Measurements from ENCODE around the gene NUDT22. TPM values are rescaled to one million over a fixed set of nuclear protein-coding genes. Genes with fewer than 3 reads are reported as not detected.

NUDT22 gene
- total and polyA plus RNA-seq, 2 donors (not counting 1 experiment from before 2014, with no cell fraction given): 104 to 139 TPM

DNA sequence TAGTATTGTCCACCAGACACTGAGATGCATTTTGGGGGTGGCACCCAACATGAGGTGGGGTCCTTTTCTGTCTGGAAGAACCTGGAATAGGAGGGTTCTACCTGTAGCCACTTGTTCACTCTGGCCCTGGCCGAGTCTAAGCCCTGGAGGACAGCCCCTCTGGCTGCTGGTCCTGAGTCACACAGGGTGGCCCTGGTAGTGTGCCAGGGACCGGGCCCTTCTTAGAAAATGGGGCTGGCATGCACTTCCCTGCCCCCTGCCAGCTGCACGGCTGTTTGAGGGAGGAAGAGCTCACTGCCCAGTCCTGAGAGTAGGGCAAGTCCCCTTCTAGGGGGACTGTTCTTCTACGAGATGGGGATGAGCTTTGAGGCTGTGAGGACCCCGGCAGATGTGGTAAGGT is 27.4 kb downstream of the NUDT22 start:
- Mint-ChIP-seq H3K4me3 (peak overlapping the region; percentile 41), H3K9me3 (ENCODE audit: insufficient read depth) (no peaks in the 10 kb centered on the region), H3K27me3 (no peaks in the 10 kb centered on the region), H3K27ac (no peak overlapping the region), H3K4me1 (peaks cover 17% of the 10 kb centered on the region)
- ChIA-PET CTCF (interaction anchor here (0.6 to 0.7 kb wide), 2 partner anchors 21 to 31 kb away, joined by 3 read pairs; partner anchors contain the start of gene BAD), POLR2A (no interaction called here)
- Histone ChIP-seq H3K27ac (ENCODE audit: low read length in 2 of 2) (no peak overlapping the region), H3K4me2 (replicated peaks; ENCODE audit: low read depth, low read length, poor library complexity, severe bottlenecking) (no peak overlapping the region), H3K27me3 (replicated peaks in 1 of 4; ENCODE audit: control extremely low read depth in 1 of 4, control insufficient read depth in 3 of 4, insufficient read depth in 4 of 4, low read length in 3 of 4) (no peaks in the 10 kb centered on the region), H3K4me1 (ENCODE audit: control insufficient read depth in 2 of 2, insufficient read depth in 2 of 2, low read length in 2 of 2) (peaks cover 17 to 23% of the 10 kb centered on the region in 2 donors), H3K9me3 (ENCODE audit: control extremely low read depth in 1 of 3, control insufficient read depth in 2 of 3, insufficient read depth in 1 of 3, low read length in 2 of 3) (no peaks in the 10 kb centered on the region), H3K79me2 (ENCODE audit: control insufficient read depth, insufficient read depth, low read length) (peaks cover 4% of the 10 kb centered on the region), H3K4me3 (ENCODE audit: control extremely low read depth in 1 of 5, extremely low read depth in 1 of 5, insufficient read depth in 1 of 5, low read depth in 2 of 5, low read length in 4 of 5) (no peak overlapping the region), H3K36me3 (replicated peaks in 1 of 2; ENCODE audit: control extremely low read depth in 1 of 2, control insufficient read depth in 1 of 2, extremely low read depth in 1 of 2, insufficient read depth in 2 of 2, low read length in 1 of 2) (no peaks in the 10 kb centered on the region), H4K20me1 (ENCODE audit: control insufficient read depth, insufficient read depth, low read length, poor library complexity, severe bottlenecking) (no peaks in the 10 kb centered on the region), H3K9ac (ENCODE audit: low read length) (no peak overlapping the region), H2AFZ (ENCODE audit: insufficient read depth, low read depth, low read length, poor library complexity, severe bottlenecking) (no peak overlapping the region)
- intact Hi-C loops (cut with micrococcal nuclease): no loop called here
- DNase-seq: no peak
- 85% methylated on average over 5 of the region's 5 CpGs for WGBS (ENCODE audit: insufficient coverage)
- ATAC-seq (ENCODE audit: low read depth): no peak
- TF ChIP-seq, protein P1, sequence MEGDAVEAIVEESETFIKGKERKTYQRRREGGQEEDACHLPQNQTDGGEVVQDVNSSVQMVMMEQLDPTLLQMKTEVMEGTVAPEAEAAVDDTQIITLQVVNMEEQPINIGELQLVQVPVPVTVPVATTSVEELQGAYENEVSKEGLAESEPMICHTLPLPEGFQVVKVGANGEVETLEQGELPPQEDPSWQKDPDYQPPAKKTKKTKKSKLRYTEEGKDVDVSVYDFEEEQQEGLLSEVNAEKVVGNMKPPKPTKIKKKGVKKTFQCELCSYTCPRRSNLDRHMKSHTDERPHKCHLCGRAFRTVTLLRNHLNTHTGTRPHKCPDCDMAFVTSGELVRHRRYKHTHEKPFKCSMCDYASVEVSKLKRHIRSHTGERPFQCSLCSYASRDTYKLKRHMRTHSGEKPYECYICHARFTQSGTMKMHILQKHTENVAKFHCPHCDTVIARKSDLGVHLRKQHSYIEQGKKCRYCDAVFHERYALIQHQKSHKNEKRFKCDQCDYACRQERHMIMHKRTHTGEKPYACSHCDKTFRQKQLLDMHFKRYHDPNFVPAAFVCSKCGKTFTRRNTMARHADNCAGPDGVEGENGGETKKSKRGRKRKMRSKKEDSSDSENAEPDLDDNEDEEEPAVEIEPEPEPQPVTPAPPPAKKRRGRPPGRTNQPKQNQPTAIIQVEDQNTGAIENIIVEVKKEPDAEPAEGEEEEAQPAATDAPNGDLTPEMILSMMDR (IDR thresholded peaks at IDR 0.05): no peak
- no peak for TF ChIP-seq EZH2 (IDR thresholded peaks at IDR 0.05; ENCODE audit: borderline replicate concordance, insufficient read depth, low read depth, low read length, poor library complexity, severe bottlenecking)

DNA sequence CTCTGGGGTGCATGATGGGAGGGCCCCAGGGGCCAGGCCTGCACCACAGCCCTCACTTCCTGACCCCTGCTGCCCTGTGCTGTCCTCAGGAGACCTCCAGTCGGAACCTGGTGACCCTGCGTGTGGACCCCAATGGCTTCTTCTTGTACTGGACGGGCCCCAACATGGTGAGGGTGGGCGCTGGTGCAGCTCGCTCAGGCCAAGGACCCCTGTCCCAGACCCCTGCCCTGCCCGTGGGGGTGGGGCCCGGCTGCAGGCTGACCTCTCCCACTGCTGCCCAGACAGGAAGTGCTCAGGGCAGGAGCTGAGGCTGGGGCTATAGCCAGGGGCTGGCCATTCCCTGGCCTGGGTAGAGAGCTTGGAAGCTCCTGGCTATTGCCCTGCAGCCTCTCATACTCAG is 28.3 kb downstream of the NUDT22 start:
- Histone ChIP-seq H3K36me3 (replicated peaks in 1 of 2; ENCODE audit: control extremely low read depth in 1 of 2, control insufficient read depth in 1 of 2, extremely low read depth in 1 of 2, insufficient read depth in 2 of 2, low read length in 1 of 2) (no peaks in the 10 kb centered on the region), H3K27me3 (replicated peaks in 1 of 4; ENCODE audit: control extremely low read depth in 1 of 4, control insufficient read depth in 3 of 4, insufficient read depth in 4 of 4, low read length in 3 of 4) (no peaks in the 10 kb centered on the region), H3K4me3 (ENCODE audit: control extremely low read depth in 1 of 5, extremely low read depth in 1 of 5, insufficient read depth in 1 of 5, low read depth in 2 of 5, low read length in 4 of 5) (no peak overlapping the region), H4K20me1 (ENCODE audit: control insufficient read depth, insufficient read depth, low read length, poor library complexity, severe bottlenecking) (no peaks in the 10 kb centered on the region), H3K9ac (ENCODE audit: low read length) (no peak overlapping the region), H3K4me2 (replicated peaks; ENCODE audit: low read depth, low read length, poor library complexity, severe bottlenecking) (no peak overlapping the region), H3K9me3 (ENCODE audit: control extremely low read depth in 1 of 3, control insufficient read depth in 2 of 3, insufficient read depth in 1 of 3, low read length in 2 of 3) (no peaks in the 10 kb centered on the region), H3K79me2 (ENCODE audit: control insufficient read depth, insufficient read depth, low read length) (peaks cover 4% of the 10 kb centered on the region), H3K4me1 (ENCODE audit: control insufficient read depth in 2 of 2, insufficient read depth in 2 of 2, low read length in 2 of 2) (peaks cover 17 to 23% of the 10 kb centered on the region in 2 donors), H3K27ac (ENCODE audit: low read length in 2 of 2) (no peak overlapping the region), H2AFZ (ENCODE audit: insufficient read depth, low read depth, low read length, poor library complexity, severe bottlenecking) (no peak overlapping the region)
- intact Hi-C loops (cut with micrococcal nuclease): no loop called here
- DNase-seq (no peak), ATAC-seq (ENCODE audit: low read depth) (no peak)
- no peak overlapping the region for H3K27ac Mint-ChIP-seq
- peaks cover 17% of the 10 kb centered on the region for H3K4me1 Mint-ChIP-seq
- 96% methylated on average over 7 of the region's 7 CpGs for WGBS (ENCODE audit: insufficient coverage)
- CTCF ChIA-PET: interaction anchor here (0.7 kb wide), 1 partner anchor 31 kb away, joined by 3 read pairs; the partner anchor contains the start of gene BAD
- H3K9me3 Mint-ChIP-seq (ENCODE audit: insufficient read depth): no peaks in the 10 kb centered on the region
- TF ChIP-seq EZH2 (IDR thresholded peaks at IDR 0.05; ENCODE audit: borderline replicate concordance, insufficient read depth, low read depth, low read length, poor library complexity, severe bottlenecking): no peak
- TF ChIP-seq, protein P1 (IDR thresholded peaks at IDR 0.05): no peak
- POLR2A ChIA-PET: no interaction called here
- H3K27me3 Mint-ChIP-seq: no peaks in the 10 kb centered on the region
- H3K4me3 Mint-ChIP-seq: no peak overlapping the region
